Occipital lobe (tissue), 2 donors: ENCODE results near the gene STAG3. TPM values are rescaled to one million over a fixed set of nuclear protein-coding genes. Genes with fewer than 3 reads are reported as not detected.
"Not testable (repeated sequence)": the region's sequence is repeated elsewhere in the genome, so short reads cannot be mapped to it uniquely, and the experiment has no call there.

Experiments used
- DNase-seq: peaks from one replicate; lab custom pipeline; 2025; lab: John Stamatoyannopoulos, UW
- total RNA-seq: library from RNA; depleted of rRNA; stranded (reverse); fragments of >200 nt; gene quantifications from one replicate; pipeline ENCODE4 v1.2.3, GENCODE V29; 2014

Gene STAG3
- total RNA-seq, 1 donor from 2014 or later = 0.78 TPM

DNA sequence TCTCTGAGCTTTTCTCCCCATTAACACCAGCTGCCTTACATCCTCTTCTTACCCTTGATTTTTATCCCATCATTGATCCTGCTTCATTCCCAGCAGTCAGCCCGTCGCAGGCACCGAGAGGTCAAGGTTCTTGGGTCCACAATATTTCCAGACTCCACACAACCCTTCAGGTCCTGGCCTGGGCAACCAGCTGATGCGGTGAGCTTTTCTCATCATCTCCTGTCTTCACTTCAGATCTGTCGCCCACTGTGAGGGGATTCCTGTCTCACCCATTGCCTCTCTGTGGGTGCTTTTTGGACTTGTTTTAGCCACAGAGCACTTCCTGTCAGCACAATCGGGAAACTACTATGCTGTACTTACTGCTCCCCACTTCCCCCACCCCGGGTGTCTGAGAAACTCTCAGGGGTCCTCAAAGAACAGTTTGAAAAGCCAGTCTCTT lies 33.6 kb downstream of the STAG3 start:
- DNase-seq = no peak

DNA sequence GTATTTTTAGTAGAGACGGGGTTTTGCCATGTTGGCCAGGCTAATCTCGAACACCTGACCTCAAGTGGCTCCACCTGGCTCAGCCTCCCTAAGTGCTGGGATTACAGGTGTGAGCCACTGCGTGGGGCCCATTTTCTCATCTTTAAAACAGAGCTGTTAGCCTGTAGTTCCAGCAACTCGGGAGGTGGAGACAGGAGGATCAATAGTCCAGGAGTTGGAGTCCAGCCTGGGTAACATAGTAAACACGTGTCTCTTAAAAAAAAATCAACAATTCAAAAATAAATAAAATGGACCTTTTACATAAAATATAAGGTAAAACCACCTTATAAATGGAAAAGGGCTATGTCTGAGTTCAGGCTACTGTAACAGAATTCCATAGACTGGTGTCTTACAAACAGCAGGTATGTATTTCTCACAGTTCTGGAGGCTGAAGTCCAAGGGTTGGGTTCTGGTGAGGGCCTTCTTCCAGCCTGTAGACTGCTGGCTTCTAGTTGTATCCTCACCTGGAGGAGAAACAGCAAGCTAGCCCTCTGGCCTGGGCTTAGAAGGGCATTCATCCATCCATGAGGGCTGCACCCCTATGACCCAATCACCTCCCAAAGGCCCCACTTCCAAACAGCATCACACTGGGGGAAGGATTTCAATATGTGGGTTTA lies 35.0 kb downstream of the STAG3 start:
- no peak for DNase-seq

DNA sequence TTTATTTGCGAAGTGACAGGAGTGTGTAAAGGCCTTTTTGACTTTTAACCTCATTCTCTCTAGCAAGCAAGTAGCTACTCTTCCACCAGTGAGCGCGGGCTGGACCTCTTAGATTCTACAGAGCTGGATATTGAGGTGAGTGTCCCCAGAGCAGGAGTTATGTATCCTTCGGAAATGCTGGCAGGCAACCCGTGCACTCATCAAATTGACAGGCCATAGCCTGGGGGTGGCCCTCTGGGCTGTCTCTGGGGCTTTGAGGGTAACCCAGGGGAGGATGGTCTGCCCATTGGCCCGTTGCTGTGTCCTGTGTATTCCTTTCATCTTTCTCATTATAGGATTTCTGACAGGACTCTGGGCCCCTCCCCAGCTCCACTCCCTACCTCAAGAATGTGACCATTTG lies 36.0 kb downstream of the STAG3 start:
- DNase-seq = no peak

DNA sequence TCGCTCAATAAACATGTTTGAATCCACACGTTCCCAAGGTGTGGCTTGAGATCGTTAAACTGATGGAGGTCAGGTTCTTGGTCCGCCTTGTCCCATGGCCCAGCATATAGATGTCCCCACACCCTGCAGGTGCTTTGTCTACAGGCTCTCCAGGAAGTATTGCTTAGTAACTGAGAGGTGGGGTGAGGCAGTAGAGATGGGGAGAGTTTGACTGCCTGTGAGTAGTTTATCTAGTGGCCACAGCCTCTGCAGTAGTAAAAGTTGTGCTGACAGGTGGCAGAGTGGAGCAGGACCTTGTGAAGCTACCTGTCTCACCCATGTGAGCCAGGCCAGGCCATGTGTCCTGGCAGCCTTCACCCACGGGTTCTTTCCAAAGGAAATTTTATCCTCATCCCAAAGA lies 36.6 kb downstream of the STAG3 start:
- DNase-seq = not testable (repeated sequence)

DNA sequence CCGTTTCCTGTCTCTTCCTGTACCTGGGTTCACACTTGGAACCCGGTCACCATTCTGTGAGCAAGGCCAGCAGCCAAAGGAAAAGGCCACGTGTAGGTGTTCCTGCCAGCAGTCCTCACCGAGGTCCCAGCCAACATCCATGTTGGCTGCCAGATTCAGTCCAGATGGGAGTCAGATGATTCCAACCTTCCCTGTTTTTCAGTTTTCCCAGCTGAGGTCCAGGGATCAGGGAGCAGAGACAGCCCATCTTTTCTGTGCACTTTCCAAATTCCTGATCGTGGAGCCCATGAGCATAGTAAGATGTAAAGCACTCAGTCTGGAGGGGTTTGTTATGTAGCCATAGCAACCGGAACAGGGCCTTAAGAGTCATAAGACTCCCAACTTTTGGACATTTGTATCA lies 38.2 kb downstream of the STAG3 start:
- DNase-seq = no peak

DNA sequence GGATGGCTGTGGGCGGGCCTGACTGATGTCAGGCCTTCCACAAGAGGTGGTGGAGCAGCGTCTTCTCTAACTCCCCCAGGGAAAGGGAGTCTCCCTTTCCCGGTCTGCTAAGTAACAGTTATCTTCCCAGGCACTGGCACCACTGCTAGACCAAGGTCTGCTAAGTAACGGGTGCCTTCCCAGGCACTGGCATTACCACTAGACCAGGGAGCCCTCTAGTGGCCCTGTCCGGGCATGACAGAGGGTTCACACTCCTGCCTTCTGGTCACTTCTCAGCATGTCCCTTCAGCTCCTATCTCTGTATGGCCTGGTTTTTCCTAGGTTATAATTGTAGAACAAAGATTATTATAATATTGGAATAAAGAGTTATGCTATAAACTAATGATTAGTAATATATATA lies 40.2 kb downstream of the STAG3 start:
- peak; percentile 70 for DNase-seq

DNA sequence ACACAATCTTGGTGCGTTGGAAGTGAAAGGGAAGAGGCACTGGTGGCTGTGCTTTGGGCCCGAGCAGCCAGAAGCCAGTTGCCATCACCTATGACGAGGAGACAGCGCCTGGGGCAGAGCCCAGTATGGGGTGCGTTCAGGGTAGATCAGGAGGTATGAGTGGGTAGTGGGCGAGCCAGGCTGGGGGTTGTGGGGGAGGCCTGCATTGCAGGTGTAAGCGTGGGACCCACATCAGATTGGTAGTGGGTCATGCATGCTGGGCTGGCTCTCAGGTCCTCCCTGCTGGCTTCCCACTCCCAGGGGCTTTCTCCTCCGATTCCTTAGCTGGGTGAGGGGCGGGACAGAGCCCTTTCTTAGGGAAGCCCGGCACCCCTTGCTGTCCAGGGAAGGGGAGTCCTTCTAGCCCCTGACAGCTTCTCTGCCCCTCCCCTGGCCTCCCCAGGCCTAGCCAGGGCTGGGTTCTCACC lies 41.6 kb downstream of the STAG3 start:
- no peak for DNase-seq

DNA sequence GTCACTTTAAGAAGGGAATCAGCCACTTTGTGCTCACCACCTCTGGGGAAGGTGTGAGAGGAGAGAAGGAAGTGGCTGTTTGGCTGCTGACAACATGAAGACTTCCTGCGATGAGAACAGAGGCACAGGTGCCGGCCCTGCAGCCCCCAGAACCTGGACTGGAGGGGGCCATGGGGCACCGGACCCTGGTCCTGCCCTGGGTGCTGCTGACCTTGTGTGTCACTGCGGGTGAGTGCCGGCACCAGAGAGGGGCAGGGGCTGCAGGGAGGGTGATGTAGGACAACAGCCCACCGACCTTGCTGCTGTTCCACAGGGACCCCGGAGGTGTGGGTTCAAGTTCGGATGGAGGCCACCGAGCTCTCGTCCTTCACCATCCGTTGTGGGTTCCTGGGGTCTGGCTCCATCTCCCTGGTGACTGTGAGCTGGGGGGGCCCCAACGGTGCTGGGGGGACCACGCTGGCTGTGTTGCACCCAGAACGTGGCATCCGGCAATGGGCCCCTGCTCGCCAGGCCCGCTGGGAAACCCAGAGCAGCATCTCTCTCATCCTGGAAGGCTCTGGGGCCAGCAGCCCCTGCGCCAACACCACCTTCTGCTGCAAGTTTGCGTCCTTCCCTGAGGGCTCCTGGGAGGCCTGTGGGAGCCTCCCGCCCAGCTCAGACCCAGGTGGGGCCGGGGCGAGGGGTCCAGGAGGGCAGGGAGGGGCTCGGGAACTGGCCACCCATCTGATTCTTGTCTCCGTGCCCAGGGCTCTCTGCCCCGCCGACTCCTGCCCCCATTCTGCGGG lies 42.3 kb downstream of the STAG3 start, which contains the start of gene PVRIG:
Gene PVRIG (plus strand): TSS at position 149 of the 785 bp plus-strand sequence. CDS start 22 bp downstream, at position 171.
- not testable (repeated sequence) for DNase-seq

DNA sequence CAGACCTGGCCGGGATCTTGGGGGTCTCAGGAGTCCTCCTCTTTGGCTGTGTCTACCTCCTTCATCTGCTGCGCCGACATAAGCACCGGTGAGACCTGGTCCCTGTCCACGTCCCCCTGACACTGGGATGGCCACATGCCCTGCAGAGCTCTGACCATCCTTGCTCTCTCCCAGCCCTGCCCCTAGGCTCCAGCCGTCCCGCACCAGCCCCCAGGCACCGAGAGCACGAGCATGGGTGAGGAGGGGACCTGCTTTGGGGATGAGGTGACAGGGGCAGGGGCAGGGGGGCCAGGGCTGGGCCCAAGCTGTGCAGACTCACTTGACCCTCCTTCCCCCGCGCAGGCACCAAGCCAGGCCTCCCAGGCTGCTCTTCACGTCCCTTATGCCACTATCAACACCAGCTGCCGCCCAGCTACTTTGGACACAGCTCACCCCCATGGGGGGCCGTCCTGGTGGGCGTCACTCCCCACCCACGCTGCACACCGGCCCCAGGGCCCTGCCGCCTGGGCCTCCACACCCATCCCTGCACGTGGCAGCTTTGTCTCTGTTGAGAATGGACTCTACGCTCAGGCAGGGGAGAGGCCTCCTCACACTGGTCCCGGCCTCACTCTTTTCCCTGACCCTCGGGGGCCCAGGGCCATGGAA lies 43.0 kb downstream of the STAG3 start:
- no peak for DNase-seq

DNA sequence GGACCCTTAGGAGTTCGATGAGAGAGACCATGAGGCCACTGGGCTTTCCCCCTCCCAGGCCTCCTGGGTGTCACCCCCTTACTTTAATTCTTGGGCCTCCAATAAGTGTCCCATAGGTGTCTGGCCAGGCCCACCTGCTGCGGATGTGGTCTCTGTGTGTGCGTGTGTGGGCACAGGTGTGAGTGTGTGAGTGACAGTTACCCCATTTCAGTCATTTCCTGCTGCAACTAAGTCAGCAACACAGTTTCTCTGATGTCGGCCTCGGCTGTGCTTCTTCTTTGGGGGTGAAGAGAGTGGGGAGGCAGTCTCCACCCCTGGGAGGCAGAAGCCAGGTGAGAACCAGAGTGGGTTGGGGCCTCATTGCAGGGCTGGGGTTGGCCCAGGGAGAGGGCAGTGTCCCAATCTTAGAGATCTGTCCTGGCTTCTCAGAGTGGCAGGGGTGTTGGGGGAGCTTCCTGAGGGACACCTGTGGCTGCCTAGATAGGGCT lies 43.6 kb downstream of the STAG3 start:
- no peak for DNase-seq

DNA sequence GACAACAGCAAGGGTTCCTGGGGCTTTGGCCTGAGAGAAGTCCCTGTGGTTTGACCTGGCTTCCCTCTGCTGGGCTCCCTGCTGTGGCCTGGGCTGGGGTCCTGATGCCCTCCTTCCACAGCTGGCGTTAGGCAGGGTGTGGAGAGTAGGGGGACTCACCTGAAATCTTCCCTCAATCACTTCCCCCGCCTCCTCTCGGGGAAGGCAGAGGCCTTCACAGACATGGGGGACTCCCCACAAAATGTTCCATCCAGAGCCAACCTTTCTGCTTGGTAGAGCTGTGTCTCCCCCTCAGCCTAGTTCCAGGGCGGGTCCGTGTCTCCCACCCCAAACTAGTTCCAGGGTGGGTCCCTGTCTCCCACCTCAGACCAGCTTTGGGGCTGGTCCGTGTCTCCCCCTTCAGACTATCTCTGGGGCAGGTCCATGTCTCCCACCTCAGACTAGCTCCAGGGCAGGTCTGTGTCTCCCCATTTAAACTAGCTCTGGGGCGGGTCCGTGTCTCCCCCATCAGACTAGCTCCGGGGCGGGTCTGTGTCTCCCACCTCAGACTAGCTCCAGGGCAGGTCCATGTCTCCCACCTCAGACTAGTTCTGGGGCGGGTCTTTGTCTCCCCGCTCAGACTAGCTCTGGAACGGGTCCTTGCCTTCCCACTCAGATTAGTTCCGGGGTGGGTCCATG lies 44.2 kb downstream of the STAG3 start:
- DNase-seq = no peak

DNA sequence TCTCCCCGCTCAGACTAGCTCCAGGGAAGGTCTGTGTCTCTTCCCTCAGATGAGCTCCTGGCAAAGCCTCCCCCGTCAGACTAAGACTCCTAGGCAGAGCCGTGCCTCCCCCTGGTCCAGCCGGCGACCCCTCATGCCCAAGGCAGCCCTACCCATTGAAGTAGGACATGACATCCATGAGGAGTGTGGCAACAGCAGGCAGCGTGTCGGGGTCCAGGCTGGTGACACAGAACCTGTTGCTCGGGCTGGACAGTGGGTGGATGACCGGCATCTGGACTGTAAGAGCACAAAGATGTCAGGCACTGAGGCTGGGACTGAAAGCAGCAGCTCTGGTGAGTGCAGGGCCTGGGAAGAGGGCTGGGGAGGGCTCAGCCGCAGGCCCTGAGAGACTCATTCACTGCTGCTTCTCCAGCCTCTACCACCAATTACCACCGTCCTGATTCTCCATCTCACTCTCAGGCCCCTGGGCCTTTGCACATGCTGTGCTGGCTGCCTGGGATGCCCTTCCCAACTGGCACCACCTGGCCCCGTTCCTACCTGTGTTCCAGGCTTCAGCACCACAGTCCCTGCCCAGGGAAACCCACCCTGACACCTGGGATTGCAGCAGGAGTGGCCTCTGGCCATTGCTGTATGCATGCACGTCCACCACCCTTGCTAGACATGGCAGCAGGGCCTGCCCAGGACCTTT lies 44.9 kb downstream of the STAG3 start:
- DNase-seq = no peak

DNA sequence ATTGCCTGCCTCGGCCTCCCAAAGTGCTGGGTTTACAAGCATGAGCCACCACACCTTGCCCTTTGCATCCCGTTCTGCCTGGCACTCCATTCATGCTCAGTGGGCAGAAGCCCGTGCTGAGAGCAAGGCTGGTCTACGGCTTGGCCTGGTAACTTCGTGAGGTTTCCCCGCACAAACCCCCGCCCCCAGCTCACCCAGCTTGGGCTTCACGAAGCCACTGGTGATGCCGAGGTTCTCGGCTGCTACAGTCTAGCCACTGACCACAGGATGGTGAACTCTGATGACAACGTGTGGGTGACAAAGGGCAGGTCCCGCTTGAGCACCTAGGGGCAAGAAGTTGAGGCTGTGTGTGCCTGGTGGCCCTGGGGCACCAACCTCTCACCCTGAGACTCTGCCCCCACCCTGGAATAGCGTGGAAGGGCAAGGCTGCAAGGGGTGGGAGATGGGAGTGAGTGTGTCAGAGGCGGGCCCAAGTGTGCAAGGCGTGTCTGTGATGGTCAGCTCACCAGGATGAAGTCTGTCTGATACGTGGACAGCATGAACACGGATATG lies 45.7 kb downstream of the STAG3 start:
- not testable (repeated sequence) for DNase-seq

DNA sequence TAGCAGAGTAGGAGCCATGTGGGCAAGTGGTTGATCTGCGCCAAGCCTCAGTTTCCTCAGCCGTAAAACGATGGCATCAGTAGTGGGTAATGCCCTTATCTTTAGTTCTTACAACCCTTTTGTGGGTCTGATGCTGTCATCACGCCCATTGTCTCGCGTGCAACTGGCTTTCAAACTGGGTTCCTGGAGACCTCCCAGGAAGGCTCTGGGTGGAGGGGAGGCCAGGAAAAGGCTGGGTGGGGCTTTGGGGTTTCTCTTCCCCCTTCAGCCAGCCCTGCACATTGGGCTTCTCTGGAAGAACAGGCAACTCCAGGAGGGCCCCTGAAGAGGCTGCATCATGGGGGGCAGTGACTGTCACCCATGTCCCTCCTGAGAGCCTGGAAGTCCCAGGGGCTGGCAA lies 47.2 kb downstream of the STAG3 start:
- not testable (repeated sequence) for DNase-seq

DNA sequence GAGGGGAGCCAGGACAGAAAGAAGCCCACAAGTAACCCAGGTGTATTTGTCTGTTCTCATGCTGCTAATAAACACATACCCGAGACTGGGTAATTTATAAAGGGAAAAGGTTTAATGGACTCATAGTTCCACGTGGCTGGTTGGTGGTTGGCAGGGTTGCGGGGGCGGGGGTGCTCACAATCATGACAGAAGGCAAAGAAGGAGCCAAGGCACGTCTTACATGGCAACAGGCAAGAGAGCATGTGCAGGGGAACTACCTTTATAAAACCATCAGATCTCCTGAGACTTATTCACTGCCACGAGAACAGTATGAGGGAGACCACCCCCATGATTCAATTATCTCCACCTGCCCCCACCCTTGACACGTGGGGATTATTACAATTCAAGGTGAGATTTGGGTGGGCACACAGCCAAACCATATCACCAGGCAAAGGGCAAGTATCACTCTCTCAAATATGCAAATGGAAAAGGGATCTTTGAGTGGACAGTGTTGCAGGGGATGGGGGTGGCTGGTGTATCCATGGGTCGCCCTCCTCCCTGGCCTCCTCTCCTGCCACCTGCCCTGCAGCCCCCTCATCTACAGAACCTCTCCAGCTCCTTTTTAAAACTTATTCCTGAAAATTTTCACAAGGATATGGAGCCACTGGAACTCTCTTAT lies 57.1 kb downstream of the STAG3 start:
- not testable (repeated sequence) for DNase-seq

DNA sequence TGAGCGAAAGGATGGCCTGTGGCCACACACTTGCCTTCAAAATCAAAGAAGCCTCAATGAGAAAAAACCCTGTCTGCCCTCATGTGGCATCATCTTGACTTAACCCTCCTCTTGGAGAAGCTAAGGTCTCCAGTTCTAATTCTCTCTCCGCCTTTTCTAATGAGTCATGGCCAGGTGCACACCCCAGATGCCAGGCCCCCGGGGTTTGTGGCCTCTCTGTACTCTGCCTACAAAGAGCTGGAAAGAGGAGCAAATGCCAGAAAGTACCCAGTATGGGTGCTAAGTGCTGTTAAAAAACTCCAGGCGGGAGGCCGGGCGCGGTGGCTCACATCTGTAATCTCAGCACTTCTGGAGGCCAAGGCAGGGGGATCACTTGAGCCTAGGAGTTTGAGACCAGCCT lies 62.3 kb downstream of the STAG3 start:
- not testable (repeated sequence) for DNase-seq

DNA sequence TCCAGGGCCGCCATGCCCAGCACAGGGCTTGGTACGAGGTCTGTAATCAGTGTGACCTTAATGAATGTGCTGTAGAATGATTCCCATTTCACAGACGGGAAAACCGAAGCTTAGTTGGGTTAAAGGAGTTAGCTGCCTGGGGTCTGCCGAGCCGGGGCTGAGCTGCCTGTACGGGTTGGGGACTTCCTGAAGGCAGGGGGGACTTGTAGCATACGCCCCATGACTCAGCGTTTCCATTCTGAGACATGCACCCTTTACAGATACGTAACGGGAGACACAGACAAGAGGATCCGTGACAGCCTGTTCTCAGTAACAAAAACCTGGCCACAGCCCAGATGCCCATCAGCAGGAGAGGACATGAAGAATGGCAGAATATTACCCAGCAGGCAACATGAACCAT lies 65.7 kb downstream of the STAG3 start:
- not testable (repeated sequence) for DNase-seq

DNA sequence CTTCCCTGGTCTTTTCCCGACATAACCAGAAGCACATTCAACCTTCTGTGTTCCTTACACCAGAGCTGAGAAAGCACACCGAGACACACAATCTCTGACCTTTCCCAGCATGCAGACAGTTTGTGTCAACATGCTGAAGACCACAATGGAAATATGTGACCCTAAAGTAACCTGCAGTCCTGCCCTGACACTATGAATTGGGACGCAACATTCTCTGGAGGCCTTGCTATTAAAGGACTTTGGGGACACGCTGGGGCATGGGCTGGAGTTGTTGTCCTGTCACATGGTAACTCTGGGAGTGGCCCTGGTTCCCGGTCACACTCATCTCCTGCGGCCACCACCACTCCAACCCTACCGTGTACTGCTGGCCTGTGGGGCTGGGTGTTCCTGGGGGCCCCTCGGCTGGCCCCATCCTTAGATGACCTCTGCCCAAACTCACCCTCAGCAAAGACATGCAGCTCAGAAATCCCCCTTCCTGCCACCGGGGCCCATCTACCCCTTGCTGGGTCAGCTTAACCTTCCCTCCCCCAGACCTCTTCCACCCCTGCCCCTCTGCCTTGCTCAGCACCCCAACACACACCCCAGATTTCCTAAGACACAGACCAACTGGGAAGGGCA lies 67.4 kb downstream of the STAG3 start:
- DNase-seq = not testable (repeated sequence)

DNA sequence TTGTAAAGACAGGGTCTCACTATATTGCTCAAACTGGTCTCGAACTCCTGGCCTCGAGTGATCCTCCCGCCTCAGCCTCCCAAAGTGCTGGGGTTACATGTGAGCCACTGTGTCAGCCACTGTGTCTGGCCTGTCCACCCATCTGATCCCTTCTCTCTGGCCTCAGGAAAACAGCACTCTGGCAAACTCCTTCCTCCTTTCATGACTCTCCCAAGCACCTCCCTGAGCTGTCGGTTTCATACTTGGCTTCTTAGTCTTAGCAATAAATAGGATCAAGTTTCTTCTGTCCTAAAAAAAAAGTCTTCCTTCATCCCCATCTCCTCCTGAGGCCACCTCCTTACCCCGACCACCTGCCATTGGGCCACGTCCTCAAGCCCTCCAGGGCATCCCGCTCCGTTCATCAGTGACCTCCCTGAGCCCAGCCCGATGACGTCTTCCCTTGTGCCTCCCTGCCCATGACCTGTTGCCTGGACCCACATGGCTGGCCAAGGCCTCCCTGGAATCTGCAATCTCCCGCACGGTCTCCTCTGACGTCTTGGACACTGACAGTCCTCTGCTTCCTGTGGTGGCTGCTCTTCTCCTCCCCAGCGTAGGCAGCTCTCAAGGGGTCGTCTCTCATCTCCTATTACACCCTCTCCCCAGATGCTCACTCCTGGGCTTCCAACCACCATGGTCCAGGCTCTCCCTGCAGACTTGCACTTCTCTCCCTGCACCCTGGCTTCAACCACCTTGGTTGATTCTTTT lies 68.6 kb downstream of the STAG3 start:
- DNase-seq = not testable (repeated sequence)
